Cerebellar nuclear complex (tissue), 1 donor: Measurements from ENCODE around the gene TNFRSF14.
"Not testable (repeated sequence)": the region's sequence is repeated elsewhere in the genome, so short reads cannot be mapped to it uniquely, and the experiment has no call there.

Experiments used
- DNase-seq, 2 experiments: peaks; one replicate each; lab custom pipeline; 2025; lab: John Stamatoyannopoulos, UW

Gene TNFRSF14

DNA sequence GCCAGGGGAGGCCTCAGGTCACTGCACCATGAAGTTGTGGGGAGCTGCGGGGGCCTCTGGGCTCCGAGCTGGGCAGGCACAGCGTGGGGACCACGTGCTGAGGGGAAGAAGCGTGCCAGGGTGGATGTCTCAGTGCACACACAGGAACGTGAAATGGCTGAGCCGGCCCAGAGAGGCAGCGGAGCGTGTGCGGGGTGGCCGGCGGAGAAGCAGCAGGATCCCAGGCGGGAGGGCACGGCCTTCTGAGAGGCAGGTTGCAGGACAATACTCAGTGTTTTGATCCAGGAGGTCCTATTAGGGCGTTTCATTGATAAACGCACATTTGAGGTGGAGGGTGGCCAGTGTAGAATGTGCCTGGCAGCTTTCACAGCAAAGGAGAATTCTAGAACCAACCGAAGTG, 12.9 kb downstream of the TNFRSF14 start:
- no peak for DNase-seq

DNA sequence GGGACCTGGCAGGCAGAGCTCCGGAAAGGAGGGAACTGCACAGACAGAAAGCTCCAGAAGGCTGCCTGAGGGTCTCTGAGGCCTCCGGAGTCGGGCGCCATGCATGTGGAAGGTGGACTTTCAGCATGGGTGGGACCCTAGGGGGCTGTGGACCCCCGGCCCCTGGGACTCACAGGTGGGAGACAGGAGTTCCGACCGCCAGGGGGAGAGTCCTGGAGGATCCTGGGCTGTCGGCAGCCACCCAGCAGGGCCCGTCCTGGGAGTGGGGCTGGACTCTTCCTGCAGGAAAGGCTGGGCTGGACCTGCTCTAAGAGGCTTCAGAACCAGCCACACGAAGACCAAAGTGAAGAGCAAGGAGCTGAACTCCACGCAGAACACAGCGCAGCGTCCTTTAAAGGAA, 13.5 kb downstream of the TNFRSF14 start:
- not testable (repeated sequence) for DNase-seq

GRCh38 chr1:2570332-2570731, 14.2 kb downstream of the TNFRSF14 start:
- no peak for DNase-seq

- no peak for DNase-seq
These were observed 15.2 kb downstream of the TNFRSF14 start for GRCh38 chr1:2571348-2571747.

- no peak for DNase-seq
These were observed 17.2 kb downstream of the TNFRSF14 start for GRCh38 chr1:2573250-2573920.

DNA sequence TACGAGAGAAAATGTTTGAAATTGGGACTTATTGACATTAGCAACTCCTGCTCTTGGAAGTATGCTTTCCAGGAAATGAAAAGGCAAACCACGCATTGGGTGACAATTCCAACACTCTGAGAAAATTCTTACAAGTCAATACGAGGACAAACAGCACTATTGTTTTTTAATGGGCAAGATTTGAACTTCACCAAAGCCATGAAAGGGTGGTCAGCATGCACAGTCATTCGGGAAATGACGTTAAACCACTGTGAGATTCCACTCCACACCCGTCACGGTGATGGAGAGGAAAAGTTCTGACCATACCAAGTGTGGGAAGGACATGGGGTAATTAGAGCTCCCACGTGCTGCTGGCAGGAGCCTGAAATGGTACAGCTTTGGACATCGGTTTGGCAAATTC, 18.2 kb downstream of the TNFRSF14 start:
- DNase-seq, result no peak

- DNase-seq, result no peak
These were observed 19.9 kb downstream of the TNFRSF14 start for GRCh38 chr1:2575801-2576663.

DNA sequence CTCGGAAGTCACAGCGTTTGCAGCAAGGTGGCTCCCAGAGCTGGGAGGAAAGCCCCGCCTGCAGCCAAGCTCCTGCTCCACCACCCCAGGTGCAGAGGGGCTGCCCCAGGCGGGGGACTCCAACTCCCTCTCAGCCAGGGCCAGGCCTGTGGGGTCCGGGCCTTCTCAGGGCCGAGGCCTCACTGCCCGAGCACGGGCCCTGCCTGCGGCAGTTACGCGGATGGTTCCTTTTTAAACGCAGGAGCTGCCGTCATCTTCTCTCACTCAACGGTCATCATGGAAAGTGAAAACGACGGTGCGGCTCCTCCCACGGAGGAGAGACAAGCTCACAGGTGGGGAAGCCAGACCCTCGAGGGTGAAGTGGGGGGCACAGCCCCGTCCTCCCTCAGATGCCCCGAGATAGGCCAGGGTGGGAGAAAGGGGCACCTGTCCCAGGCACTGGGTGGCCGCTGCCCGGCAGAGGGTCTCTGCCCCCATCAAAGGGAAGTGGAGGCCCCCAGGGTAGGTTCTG, 21.4 kb downstream of the TNFRSF14 start:
- not testable (repeated sequence) for DNase-seq

- no peak for DNase-seq
These were observed 22.6 kb downstream of the TNFRSF14 start for GRCh38 chr1:2578758-2579118.

GRCh38 chr1:2580691-2581090, 24.5 kb downstream of the TNFRSF14 start:
- no peak for DNase-seq

- DNase-seq, result no peak
These were observed 26.2 kb downstream of the TNFRSF14 start for GRCh38 chr1:2582391-2582790.

DNA sequence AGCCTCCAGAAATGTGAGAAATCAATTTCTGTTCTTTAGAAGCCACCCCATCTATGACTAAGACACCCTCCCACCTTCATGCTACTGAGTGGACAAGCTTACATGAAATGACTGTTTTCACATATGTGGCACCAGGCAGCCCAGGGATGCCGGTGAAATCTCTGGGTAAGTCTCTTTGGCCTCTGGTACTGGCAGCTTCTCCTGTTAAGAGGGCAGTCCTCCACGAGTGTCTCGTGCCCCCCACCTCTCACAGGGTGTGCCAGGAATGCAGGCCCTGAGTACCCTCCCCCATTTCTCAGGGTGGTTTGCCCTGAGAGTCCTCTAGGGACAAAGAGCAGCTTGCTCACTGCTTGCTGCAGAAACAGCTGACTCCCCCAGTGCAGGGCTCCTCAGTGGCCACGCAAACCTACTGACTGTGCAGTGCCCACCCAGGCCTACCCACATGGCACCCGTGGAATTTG, 27.2 kb downstream of the TNFRSF14 start:
- no peak for DNase-seq

- DNase-seq, result no peak
These were observed 27.7 kb downstream of the TNFRSF14 start for GRCh38 chr1:2583871-2584351.

DNA sequence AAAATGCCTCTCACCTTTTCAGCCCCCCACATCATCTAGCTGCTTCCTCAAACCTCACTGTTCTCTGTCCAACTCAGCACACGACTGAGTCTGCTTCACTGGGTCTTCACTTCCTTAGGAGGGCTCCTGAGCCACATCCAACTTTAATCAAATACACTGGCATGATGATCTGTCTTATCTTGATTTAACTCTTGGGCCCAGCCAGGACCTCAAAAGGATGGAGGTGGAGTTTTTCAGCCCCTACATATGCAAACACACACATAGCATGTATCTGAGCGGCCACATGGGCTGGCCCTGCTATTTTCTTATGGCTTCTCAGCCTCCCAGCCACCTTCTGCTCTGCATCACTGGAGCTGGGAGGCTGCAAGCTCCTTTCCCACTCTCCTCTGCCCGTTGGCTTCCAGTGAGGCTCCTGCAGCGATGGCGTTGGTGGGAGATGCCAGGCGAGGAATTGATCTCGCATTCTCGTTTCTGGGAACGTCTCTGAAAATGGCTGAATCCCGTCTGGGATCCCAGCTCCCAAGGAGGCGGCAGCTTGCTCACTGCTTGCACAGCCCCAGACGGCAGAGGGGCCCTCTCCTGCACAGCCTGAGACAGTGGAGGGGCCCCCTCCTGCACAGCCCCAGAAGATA, 28.6 kb downstream of the TNFRSF14 start:
- DNase-seq, result no peak

- DNase-seq, result no peak
These were observed 29.3 kb downstream of the TNFRSF14 start for GRCh38 chr1:2585318-2586092.

DNA sequence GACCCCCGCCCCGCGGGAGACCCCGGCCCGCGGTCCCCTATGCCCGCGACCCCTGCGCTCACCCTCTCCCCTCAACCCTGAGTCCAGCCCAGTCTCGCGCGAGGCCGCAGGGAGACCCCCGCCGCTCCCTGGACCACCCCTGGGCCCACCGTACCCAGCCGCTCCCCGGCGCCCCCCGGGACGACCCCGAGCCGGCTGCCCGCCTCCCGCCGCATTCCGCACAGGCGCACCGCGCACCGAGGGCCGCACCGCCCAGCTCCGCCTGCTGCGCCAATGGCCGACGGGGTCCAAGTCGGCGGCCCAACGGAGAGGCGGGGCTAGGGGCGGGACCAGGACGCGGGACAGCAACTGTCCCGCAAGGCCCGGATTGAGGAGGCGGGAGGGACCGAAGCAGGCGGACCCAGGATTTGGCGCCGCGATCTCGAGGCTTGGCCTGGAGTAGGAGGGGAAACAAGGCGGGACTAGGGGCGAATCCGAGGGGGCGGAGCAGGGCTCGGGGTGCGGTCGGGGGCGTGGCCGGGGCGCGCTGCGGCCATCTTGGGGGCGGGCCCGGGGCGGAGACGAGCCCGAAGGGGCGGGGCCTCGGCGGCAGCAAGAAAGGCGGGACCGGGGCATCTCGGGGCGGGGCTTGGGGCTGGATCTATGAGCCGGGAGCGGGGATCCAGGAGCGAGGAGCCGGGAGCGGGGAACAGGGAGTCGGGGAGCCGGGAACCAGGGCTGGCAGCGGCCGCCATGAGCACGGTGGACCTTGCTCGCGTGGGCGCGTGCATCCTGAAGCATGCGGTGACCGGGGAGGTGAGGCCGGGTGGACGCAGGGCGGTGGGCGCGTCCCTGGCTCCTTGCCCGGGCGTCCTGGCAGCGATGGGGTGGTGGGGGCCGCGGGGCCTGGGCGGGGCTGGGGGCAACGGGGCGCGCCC, 30.2 kb downstream of the TNFRSF14 start, which contains the start of gene PRXL2B:
PRXL2B (plus strand) TSS at position 624 of the 917 bp plus-strand sequence; CDS start at position 733, 109 bp downstream.
- peak; percentile 96 for DNase-seq

- no peak for DNase-seq
These were observed 31.1 kb downstream of the TNFRSF14 start for GRCh38 chr1:2587071-2587859.

GRCh38 chr1:2587860-2588571, 31.8 kb downstream of the TNFRSF14 start:
- DNase-seq, result no peak
